ENCODE data around the gene FOLR3. TPM values are rescaled to one million over a fixed set of nuclear protein-coding genes. Genes with fewer than 3 reads are reported as not detected.
"Not testable (repeated sequence)": the region's sequence is repeated elsewhere in the genome, so short reads cannot be mapped to it uniquely, and the experiment has no call there.

FOLR3 gene
- total RNA-seq, 2 donors from 2014 or later: not detected

GRCh38 chr11:72139500-72139899 lies 4.0 kb downstream of the FOLR3 start:
- WGBS: 99% methylated on average over 11 of the region's 11 CpGs
- no peak for TF ChIP-seq CTCF (IDR thresholded peaks at IDR 0.05)
- TF ChIP-seq POLR2A (IDR thresholded peaks at IDR 0.05): no peak
- TF ChIP-seq POLR2AphosphoS5 (IDR thresholded peaks at IDR 0.05): no peak

GRCh38 chr11:72140661-72141060 lies 5.1 kb downstream of the FOLR3 start:
- TF ChIP-seq POLR2AphosphoS5 (IDR thresholded peaks at IDR 0.05): no peak
- TF ChIP-seq CTCF (IDR thresholded peaks at IDR 0.05): no peak
- TF ChIP-seq POLR2A (IDR thresholded peaks at IDR 0.05): no peak
- WGBS: 100% methylated on average over 2 of the region's 2 CpGs
- Histone ChIP-seq H3K4me3 (no peak overlapping the region), H3K27me3 (replicated peaks; ENCODE audit: insufficient read depth) (no peaks in the 10 kb centered on the region), H3K4me1 (replicated peaks) (no peaks in the 10 kb centered on the region), H3K36me3 (no peaks in the 10 kb centered on the region), H3K27ac (no peak overlapping the region), H3K9me3 (no peaks in the 10 kb centered on the region)
- intact Hi-C loops (cut with DNase I): loop anchor here (5.0 kb wide), 2 partner anchors 113 to 163 kb away; no protein-coding TSS in a partner anchor
- DNase-seq (ENCODE audit: low spot score): no peak

More at GRCh38 chr11:72139500-72139899, 4.0 kb downstream of the FOLR3 start:
- Histone ChIP-seq H3K4me1 (replicated peaks) (no peaks in the 10 kb centered on the region), H3K4me3 (no peak overlapping the region), H3K36me3 (no peaks in the 10 kb centered on the region), H3K27ac (no peak overlapping the region), H3K9me3 (no peaks in the 10 kb centered on the region), H3K27me3 (replicated peaks; ENCODE audit: insufficient read depth) (no peaks in the 10 kb centered on the region)
- no peak for DNase-seq (ENCODE audit: low spot score)
- intact Hi-C loops (cut with DNase I): no loop called here

- no peaks in the 10 kb centered on the region for H3K4me1 ChIP-seq (replicated peaks)
- H3K27me3 ChIP-seq (replicated peaks; ENCODE audit: insufficient read depth): no peaks in the 10 kb centered on the region
- intact Hi-C loops (cut with DNase I): loop anchor here (5.0 kb wide), 2 partner anchors 114 to 164 kb away; no protein-coding TSS in a partner anchor
- H3K36me3 ChIP-seq: no peaks in the 10 kb centered on the region
- no peak overlapping the region for H3K27ac ChIP-seq
- H3K9me3 ChIP-seq: no peaks in the 10 kb centered on the region
- no peak for DNase-seq (ENCODE audit: low spot score)
- TF ChIP-seq CTCF (IDR thresholded peaks at IDR 0.05): no peak
- no peak for TF ChIP-seq POLR2AphosphoS5 (IDR thresholded peaks at IDR 0.05)
- no peak for TF ChIP-seq POLR2A (IDR thresholded peaks at IDR 0.05)
- 84% methylated on average over 3 of the region's 3 CpGs for WGBS
- no peak overlapping the region for H3K4me3 ChIP-seq
Measured at GRCh38 chr11:72141066-72141465, 5.5 kb downstream of the FOLR3 start.

GRCh38 chr11:72142086-72142485 lies 6.6 kb downstream of the FOLR3 start:
- DNase-seq (ENCODE audit: low spot score): peak; percentile 55
- TF ChIP-seq POLR2AphosphoS5 (IDR thresholded peaks at IDR 0.05): peak; percentile 29
- WGBS: 18% methylated on average over 1 of the region's 1 CpG
- not testable (repeated sequence) for H3K9me3 ChIP-seq; H3K4me3 ChIP-seq; H3K36me3 ChIP-seq; H3K27me3 ChIP-seq (replicated peaks; ENCODE audit: insufficient read depth); H3K4me1 ChIP-seq (replicated peaks)
- intact Hi-C loops (cut with DNase I): loop anchor here (5.0 kb wide), 2 partner anchors 115 to 165 kb away; no protein-coding TSS in a partner anchor
- peak overlapping the region in 1 of 2 donors; percentile 39 for H3K27ac ChIP-seq

- not testable (repeated sequence) for H3K27me3 ChIP-seq (replicated peaks; ENCODE audit: insufficient read depth); H3K27ac ChIP-seq; H3K4me1 ChIP-seq (replicated peaks); DNase-seq (ENCODE audit: low spot score); H3K36me3 ChIP-seq; H3K4me3 ChIP-seq; H3K9me3 ChIP-seq
- intact Hi-C loops (cut with DNase I): loop anchor here (5.0 kb wide), 2 partner anchors 115 to 165 kb away; no protein-coding TSS in a partner anchor
- WGBS: no CpG with 5 or more reads among the region's 1 CpG
Measured at GRCh38 chr11:72142543-72142942, 7.0 kb downstream of the FOLR3 start.

GRCh38 chr11:72144807-72145565 lies 9.5 kb downstream of the FOLR3 start:
- H3K27me3 ChIP-seq (replicated peaks; ENCODE audit: insufficient read depth): no peaks in the 10 kb centered on the region

More at GRCh38 chr11:72144807-72145565, 9.5 kb downstream of the FOLR3 start:
- no peak for TF ChIP-seq POLR2A (IDR thresholded peaks at IDR 0.05)
- no peak for TF ChIP-seq POLR2AphosphoS5 (IDR thresholded peaks at IDR 0.05)
- TF ChIP-seq CTCF (IDR thresholded peaks at IDR 0.05): no peak
- no peaks in the 10 kb centered on the region for H3K9me3 ChIP-seq
- no peak overlapping the region for H3K27ac ChIP-seq
- WGBS: 82% methylated on average over 4 of the region's 4 CpGs
- DNase-seq (ENCODE audit: low spot score): no peak
- H3K4me1 ChIP-seq (replicated peaks): no peaks in the 10 kb centered on the region
- no peak overlapping the region for H3K4me3 ChIP-seq
- H3K36me3 ChIP-seq: no peaks in the 10 kb centered on the region
- intact Hi-C loops (cut with DNase I): loop anchor here (5.0 kb wide), 2 partner anchors 118 to 168 kb away; no protein-coding TSS in a partner anchor
